H1 (cell line): Measurements from ENCODE around the gene KPNA6. TPM values are rescaled to one million over a fixed set of nuclear protein-coding genes. Genes with fewer than 3 reads are reported as not detected.
"Not testable (repeated sequence)": the region's sequence is repeated elsewhere in the genome, so short reads cannot be mapped to it uniquely, and the experiment has no call there.

Experiments
- CTCF ChIA-PET: fragments of 300-600 bp; sonication (Branson Sonifier 250); formaldehyde crosslinking; loops from one replicate; lab custom pipeline; 2021; ENCODE audit not compliant: partially characterized antibody; lab: Charles Lee
- POLR2A ChIA-PET: fragments of 300-600 bp; sonication (Branson Sonifier 250); formaldehyde crosslinking; loops from one replicate; lab custom pipeline; 2021; ENCODE audit warnings: inconsistent platforms; ENCODE audit not compliant: partially characterized antibody; lab: Charles Lee
- DNase-seq, 2 experiments: peaks; one replicate each; pipeline versions ENCODE4 v3.0.0 to v3.0.0-alpha.2; 2010 to 2022; ENCODE audit warnings: low spot score in 2 of 2, low read depth in 1 of 2, mixed read lengths in 1 of 2
- FAIRE-seq: peaks from 2 replicates; lab custom pipeline; 2011; peaks lifted over from hg19 to GRCh38; lab: Jason Lieb, UNC
- H2AFZ ChIP-seq: 2 replicates; pipeline ENCODE4 v1.8.1; 2012; ENCODE audit warnings: low read length, inconsistent platforms
- H2AK5ac ChIP-seq: 2 replicates; pipeline ENCODE4 v1.6.1; 2013; ENCODE audit warnings: low read depth, low read length
- H2BK120ac ChIP-seq: replicated peaks from 2 replicates; pipeline ENCODE3; 2013; ENCODE audit warnings: low read depth, low read length, inconsistent platforms
- H2BK12ac ChIP-seq: 2 replicates; pipeline ENCODE4 v1.6.1; 2013; ENCODE audit warnings: low read depth, low read length
- H2BK15ac ChIP-seq: 2 replicates; pipeline ENCODE4 v1.6.1; 2013; ENCODE audit warnings: low read length
- H2BK20ac ChIP-seq: 2 replicates; pipeline ENCODE4 v1.6.1; 2013; ENCODE audit warnings: low read length
- H2BK5ac ChIP-seq: 2 replicates; pipeline ENCODE4 v1.6.1; 2013; ENCODE audit warnings: low read depth, low read length
- H3K14ac ChIP-seq: 2 replicates; pipeline ENCODE4 v1.6.1; 2013; ENCODE audit warnings: inconsistent platforms; ENCODE audit not compliant: insufficient read length
- H3K18ac ChIP-seq: 2 replicates; pipeline ENCODE4 v1.6.1; 2013; ENCODE audit warnings: low read length; ENCODE audit errors: extremely low read depth
- H3K23ac ChIP-seq: 2 replicates; pipeline ENCODE4 v1.6.1; 2013; ENCODE audit warnings: inconsistent platforms; ENCODE audit not compliant: insufficient read length
- H3K23me2 ChIP-seq: 2 replicates; pipeline ENCODE4 v1.6.1; 2013; ENCODE audit warnings: low read depth, low read length
- H3K27ac ChIP-seq: 2 replicates; pipeline ENCODE4 v1.6.1; 2011; ENCODE audit warnings: low read depth, low read length, inconsistent platforms
- H3K27me3 ChIP-seq, 4 experiments: replicated peaks in 1 of 4; 1 replicate in 1 of 4; 2 replicates in 3 of 4; pipeline versions ENCODE4 v1.6.1 to v1.8.1; 2011 to 2013; ENCODE audit warnings: low read length in 3 of 4, mild to moderate bottlenecking in 3 of 4, inconsistent platforms in 2 of 4, mixed read lengths in 2 of 4, moderate library complexity in 1 of 4; ENCODE audit not compliant: control insufficient read depth in 3 of 4, insufficient read depth in 3 of 4; ENCODE audit errors: extremely low read depth in 1 of 4
- H3K36me3 ChIP-seq, 4 experiments: 2 replicates each; pipeline versions ENCODE4 v1.6.1 to v1.8.1; 2011 to 2013; ENCODE audit warnings: mild to moderate bottlenecking in 4 of 4, low read length in 3 of 4, moderate library complexity in 2 of 4, control low read depth in 1 of 4, inconsistent platforms in 1 of 4; ENCODE audit not compliant: insufficient read depth in 4 of 4, control insufficient read depth in 2 of 4
- H3K4ac ChIP-seq: replicated peaks from 2 replicates; pipeline ENCODE3; 2013; ENCODE audit warnings: low read length, low read depth, mixed read lengths, inconsistent platforms; ENCODE audit not compliant: insufficient read length
- H3K4me1 ChIP-seq, 4 experiments: replicated peaks in 1 of 4; 1 replicate in 1 of 4; 2 replicates in 3 of 4; pipeline versions ENCODE4 v1.6.1 to v1.8.1; 2011 to 2013; ENCODE audit warnings: low read length in 3 of 4, inconsistent platforms in 2 of 4, mixed read lengths in 1 of 4; ENCODE audit not compliant: insufficient read depth in 4 of 4, control insufficient read depth in 3 of 4
- H3K4me2 ChIP-seq, 2 experiments: 2 replicates each; pipeline versions ENCODE4 v1.6.1 to v1.8.1; 2011 to 2013; ENCODE audit warnings: low read depth in 2 of 2, low read length in 2 of 2, control low read depth in 1 of 2, inconsistent platforms in 1 of 2, mild to moderate bottlenecking in 1 of 2; ENCODE audit not compliant: insufficient read depth in 1 of 2
- H3K4me3 ChIP-seq, 4 experiments: fragments of 200-600, 300-600 bp in 1 of 4; sonication (generic), shearing (Covaris generic), sonication (Bioruptor Twin) in 1 of 4; 2 replicates each; pipeline versions ENCODE4 v1.5.1 to v1.8.1; 2011 to 2016; ENCODE audit warnings: low read length in 4 of 4, low read depth in 3 of 4, control low read depth in 2 of 4, inconsistent platforms in 2 of 4, mild to moderate bottlenecking in 2 of 4, mixed read lengths in 1 of 4, moderate library complexity in 1 of 4; ENCODE audit not compliant: insufficient read depth in 2 of 4; ENCODE audit errors: extremely low read depth in 1 of 4
- H3K56ac ChIP-seq: replicated peaks from 2 replicates; pipeline ENCODE3; 2013; ENCODE audit warnings: low read depth, mild to moderate bottlenecking, mixed read lengths, low read length, inconsistent platforms; ENCODE audit not compliant: insufficient read length
- H3K79me1 ChIP-seq: 2 replicates; pipeline ENCODE4 v1.6.1; 2013; ENCODE audit warnings: low read depth, low read length, control low read depth
- H3K79me2 ChIP-seq, 2 experiments: 2 replicates each; pipeline versions ENCODE4 v1.6.1 to v1.8.1; 2012 to 2013; ENCODE audit warnings: low read length in 2 of 2, mild to moderate bottlenecking in 2 of 2, inconsistent platforms in 1 of 2; ENCODE audit not compliant: insufficient read depth in 2 of 2, control insufficient read depth in 1 of 2
- H3K9ac ChIP-seq, 4 experiments: replicated peaks in 1 of 4; 1 replicate in 1 of 4; 2 replicates in 3 of 4; pipeline versions ENCODE4 v1.6.1 to v1.8.1; 2011 to 2013; ENCODE audit warnings: low read depth in 3 of 4, low read length in 3 of 4, control low read depth in 2 of 4, mild to moderate bottlenecking in 2 of 4, moderate library complexity in 2 of 4, inconsistent platforms in 1 of 4; ENCODE audit errors: extremely low read depth in 1 of 4
- H3K9me3 ChIP-seq, 2 experiments: 2 replicates each; pipeline versions ENCODE4 v1.6.1 to v1.8.1; 2012 to 2013; ENCODE audit warnings: mild to moderate bottlenecking in 2 of 2, moderate library complexity in 2 of 2, control low read depth in 1 of 2, inconsistent platforms in 1 of 2, low read depth in 1 of 2, low read length in 1 of 2, mixed read lengths in 1 of 2; ENCODE audit not compliant: insufficient read depth in 2 of 2
- H4K20me1 ChIP-seq, 2 experiments: replicated peaks in 1 of 2; 2 replicates each; pipeline versions ENCODE3 to v1.8.1; 2011 to 2013; ENCODE audit warnings: inconsistent platforms in 2 of 2, low read length in 2 of 2, mild to moderate bottlenecking in 1 of 2; ENCODE audit not compliant: insufficient read depth in 2 of 2, control insufficient read depth in 1 of 2
- H4K5ac ChIP-seq: 2 replicates; pipeline ENCODE4 v1.6.1; 2013; ENCODE audit warnings: low read length, low read depth, mixed read lengths, inconsistent platforms; ENCODE audit not compliant: insufficient read length
- H4K8ac ChIP-seq: 2 replicates; pipeline ENCODE4 v1.8.0; 2013; ENCODE audit warnings: mild to moderate bottlenecking, moderate library complexity, low read length, inconsistent platforms; ENCODE audit not compliant: insufficient read depth; ENCODE audit errors: extremely low read depth
- H4K91ac ChIP-seq: replicated peaks from 2 replicates; pipeline ENCODE3; 2013; ENCODE audit warnings: low read length, mixed read lengths, inconsistent platforms; ENCODE audit not compliant: insufficient read length
- WGBS, 2 experiments: shearing (Covaris generic) in 1 of 2; methylation state at CpG; one replicate each; pipeline versions ENCODE4 v1.1.6 to v1.1.7; 2013 to 2015; ENCODE audit warnings: low lambda C conversion rate in 2 of 2, mixed read lengths in 2 of 2, inconsistent platforms in 1 of 2, low coverage in 1 of 2, missing lambda C conversion rate in 1 of 2; ENCODE audit not compliant: insufficient replicate concordance in 2 of 2, insufficient coverage in 1 of 2, insufficient read length in 1 of 2; ENCODE audit errors: extremely low coverage in 1 of 2, missing lambda C conversion rate in 1 of 2; 5-methylcytosine and 5-hydroxymethylcytosine counted together
- polyA plus RNA-seq, 7 experiments: library from polyadenylated mRNA; depleted of rRNA in 3 of 7; stranded (reverse) in 5 of 7; unstranded in 2 of 7; fragments of >200 nt in 5 of 7; fragments of 200-250 nt in 2 of 7; gene quantifications; 1 replicate in 5 of 7; 2 replicates in 1 of 7; 4 replicates in 1 of 7; pipeline versions ENCODE4 v1.2.1 to v1.2.3, GENCODE V29; 2011 to 2013; ENCODE audit warnings: missing spikeins in 2 of 7, mixed read lengths in 2 of 7
- total RNA-seq: library from RNA; stranded (reverse); fragmentation: NEBNext Ultra II Directional; extraction: Animal tissue kit (Norgen Biotek cat#: 25700); gene quantifications from 2 replicates; pipeline ENCODE4 v1.2.1, GENCODE V29; 2021

KPNA6 gene
- total and polyA plus RNA-seq, 2 of the 8 experiments (the other 6 are each of a cell fraction or from before 2014, with no cell fraction given) = 24.2 to 120 TPM

- WGBS, 2 experiments = 96% methylated on average over 4 of the region's 4 CpGs; no CpG with 5 or more reads in 1 of the 2 experiments
- not testable (repeated sequence) for H3K4me2 ChIP-seq, H2BK12ac ChIP-seq, H3K23me2 ChIP-seq, H2AK5ac ChIP-seq, H4K8ac ChIP-seq, H3K27me3 ChIP-seq, H3K56ac ChIP-seq, H3K14ac ChIP-seq, H3K4me1 ChIP-seq, H3K9ac ChIP-seq, H4K91ac ChIP-seq, H3K4me3 ChIP-seq, H2AFZ ChIP-seq, H3K18ac ChIP-seq, H3K79me1 ChIP-seq, H2BK20ac ChIP-seq, H3K9me3 ChIP-seq, H3K36me3 ChIP-seq, H3K27ac ChIP-seq, H2BK120ac ChIP-seq, FAIRE-seq, H3K4ac ChIP-seq, H2BK5ac ChIP-seq, H4K5ac ChIP-seq, H2BK15ac ChIP-seq, H3K23ac ChIP-seq, DNase-seq
- peaks cover 4 to 13% of the 10 kb centered on the region in 2 experiments for H4K20me1 ChIP-seq
- H3K79me2 ChIP-seq = peaks cover 0 to 73% of the 10 kb centered on the region in 2 experiments; a peak in 2 of 4 replicates
- ChIA-PET CTCF (interaction anchor here (0.9 to 1.4 kb wide), 3 partner anchors 15 to 35 kb away, joined by 3 to 5 read pairs (median 4); no protein-coding TSS in a partner anchor), POLR2A (interaction anchor here (0.9 to 1.4 kb wide), 3 partner anchors 11 to 36 kb away, joined by 3 to 6 read pairs (median 5); partner anchors contain the start of gene TXLNA)
These were observed 35.4 kb downstream of the KPNA6 start for GRCh38 chr1:32143302-32143695.
